ENCODE data around the gene CERS6. TPM values are rescaled to one million over a fixed set of nuclear protein-coding genes. Genes with fewer than 3 reads are reported as not detected.

CERS6 gene
- total RNA-seq, 4 donors from 2014 or later, result 45.0 to 61.2 (median 56.4) TPM

DNA sequence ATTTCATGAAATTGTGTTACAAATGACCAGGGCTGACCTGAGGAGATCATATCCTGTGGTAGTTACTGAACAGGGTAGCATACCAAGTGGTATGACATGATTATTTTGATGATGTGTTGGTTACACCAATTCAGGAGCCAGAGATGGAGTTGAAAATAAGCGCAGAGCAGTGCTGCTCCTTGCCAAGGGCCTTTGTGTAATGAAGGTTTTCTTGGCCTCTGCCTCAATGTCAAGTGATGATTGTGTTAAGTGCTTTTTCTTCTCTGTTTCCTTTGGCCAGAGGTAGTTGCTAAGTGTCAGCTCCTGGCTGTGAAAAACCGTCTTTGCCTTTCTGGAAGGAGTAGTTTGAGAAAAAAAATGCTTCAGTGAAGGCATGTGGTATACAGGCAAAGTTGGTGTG is 131.2 kb downstream of the CERS6 start:
- Histone ChIP-seq H3K36me3 (no peaks in the 10 kb centered on the region), H3K4me1 (peaks cover 0 to 53% (median 5%) of the 10 kb centered on the region in 3 donors), H3K4me3 (no peak overlapping the region), H3K9me3 (no peaks in the 10 kb centered on the region), H3K27me3 (no peaks in the 10 kb centered on the region), H3K27ac (peak overlapping the region in 2 of 4 donors; percentile 48 to 62)
- peak; percentile 78 for ATAC-seq
- TF ChIP-seq EP300 (IDR thresholded peaks at IDR 0.05) (no peak), POLR2AphosphoS5 (IDR thresholded peaks at IDR 0.05) (peak; percentile 56)
- 15 to 33% methylated on average over 2 of the region's 2 CpGs for WGBS, 2 donors (ENCODE audit: low coverage in 1 of 2)

DNA sequence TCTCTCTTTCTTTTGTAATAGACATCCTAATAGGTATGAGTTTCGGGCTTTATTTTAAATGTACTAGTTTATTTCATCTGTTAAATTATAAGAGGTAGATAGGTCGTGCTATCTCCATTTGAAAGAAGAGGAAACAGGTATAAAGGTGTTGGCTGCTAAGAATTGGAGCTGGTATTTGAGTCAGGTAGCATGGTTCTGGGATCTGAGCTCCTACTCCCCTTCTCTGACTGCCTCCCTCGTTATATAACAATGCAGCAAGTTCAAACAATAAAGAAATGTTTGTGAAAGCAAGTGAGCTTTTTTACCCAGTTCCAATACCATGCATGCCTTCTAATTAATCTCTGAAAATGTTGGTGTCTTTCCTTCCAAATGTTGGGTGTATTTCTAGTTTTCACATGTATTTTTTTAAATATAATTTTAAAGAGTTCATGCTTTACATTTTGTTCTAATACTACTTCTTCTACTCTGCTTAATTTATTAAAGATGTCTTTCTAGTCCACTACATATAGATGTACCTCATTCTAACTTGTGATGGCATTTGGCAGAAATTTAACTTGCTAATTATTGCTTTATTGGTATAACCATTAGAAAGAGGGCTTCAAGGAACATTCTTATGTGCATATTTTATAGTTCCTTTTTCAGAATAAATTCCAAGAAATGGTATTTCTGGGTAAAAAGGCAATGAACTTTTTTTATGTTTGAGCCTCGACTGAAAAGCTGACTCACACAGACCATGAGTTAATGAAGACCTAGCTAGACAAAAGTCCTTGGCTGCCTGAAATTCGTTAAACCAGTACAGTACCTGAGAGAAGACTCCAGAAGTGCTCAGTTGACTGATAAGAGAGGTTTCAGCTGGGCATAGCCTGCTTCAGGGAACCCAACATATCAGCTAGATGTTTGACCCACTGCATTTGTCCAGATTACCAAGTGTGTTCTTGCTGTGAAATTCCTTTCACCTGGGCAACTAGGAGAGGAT is 133.5 kb downstream of the CERS6 start:
- no peak for TF ChIP-seq POLR2A (IDR thresholded peaks at IDR 0.05)
- no peak for TF ChIP-seq POLR2AphosphoS5 (IDR thresholded peaks at IDR 0.05)
- TF ChIP-seq, protein P1, sequence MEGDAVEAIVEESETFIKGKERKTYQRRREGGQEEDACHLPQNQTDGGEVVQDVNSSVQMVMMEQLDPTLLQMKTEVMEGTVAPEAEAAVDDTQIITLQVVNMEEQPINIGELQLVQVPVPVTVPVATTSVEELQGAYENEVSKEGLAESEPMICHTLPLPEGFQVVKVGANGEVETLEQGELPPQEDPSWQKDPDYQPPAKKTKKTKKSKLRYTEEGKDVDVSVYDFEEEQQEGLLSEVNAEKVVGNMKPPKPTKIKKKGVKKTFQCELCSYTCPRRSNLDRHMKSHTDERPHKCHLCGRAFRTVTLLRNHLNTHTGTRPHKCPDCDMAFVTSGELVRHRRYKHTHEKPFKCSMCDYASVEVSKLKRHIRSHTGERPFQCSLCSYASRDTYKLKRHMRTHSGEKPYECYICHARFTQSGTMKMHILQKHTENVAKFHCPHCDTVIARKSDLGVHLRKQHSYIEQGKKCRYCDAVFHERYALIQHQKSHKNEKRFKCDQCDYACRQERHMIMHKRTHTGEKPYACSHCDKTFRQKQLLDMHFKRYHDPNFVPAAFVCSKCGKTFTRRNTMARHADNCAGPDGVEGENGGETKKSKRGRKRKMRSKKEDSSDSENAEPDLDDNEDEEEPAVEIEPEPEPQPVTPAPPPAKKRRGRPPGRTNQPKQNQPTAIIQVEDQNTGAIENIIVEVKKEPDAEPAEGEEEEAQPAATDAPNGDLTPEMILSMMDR (IDR thresholded peaks at IDR 0.05), result no peak
- no peak for TF ChIP-seq EP300 (IDR thresholded peaks at IDR 0.05)
- WGBS, 2 donors (ENCODE audit: low coverage in 1 of 2), result 51 to 87% methylated on average over 3 to 5 of the region's 5 CpGs
- H3K9me3 ChIP-seq, result no peaks in the 10 kb centered on the region
- H3K27me3 ChIP-seq, result no peaks in the 10 kb centered on the region
- H3K4me3 ChIP-seq, result no peak overlapping the region
- no peak for ATAC-seq
- H3K27ac ChIP-seq, result no peak overlapping the region
- peaks cover 0 to 39% (median 0%) of the 10 kb centered on the region in 3 donors for H3K4me1 ChIP-seq
- H3K36me3 ChIP-seq, result no peaks in the 10 kb centered on the region

- ATAC-seq, result no peak
- WGBS, 2 donors (ENCODE audit: low coverage in 1 of 2), result 84 to 100% methylated on average over 1 to 3 of the region's 3 CpGs
- TF ChIP-seq EP300 (IDR thresholded peaks at IDR 0.05) (no peak), POLR2A (IDR thresholded peaks at IDR 0.05) (no peak)
- TF ChIP-seq, protein P1 (IDR thresholded peaks at IDR 0.05), result no peak
- H3K36me3 ChIP-seq, result no peaks in the 10 kb centered on the region
- H3K27ac ChIP-seq, result no peak overlapping the region
- no peaks in the 10 kb centered on the region for H3K9me3 ChIP-seq
- H3K4me1 ChIP-seq, result peaks cover 0 to 42% (median 0%) of the 10 kb centered on the region in 3 donors
- H3K4me3 ChIP-seq, result no peak overlapping the region
- no peaks in the 10 kb centered on the region for H3K27me3 ChIP-seq
Measured at GRCh38 chr2:168592181-168592831, 136.2 kb downstream of the CERS6 start.

GRCh38 chr2:168593713-168594112 is 137.6 kb downstream of the CERS6 start:
- Histone ChIP-seq H3K27me3 (no peaks in the 10 kb centered on the region), H3K9me3 (no peaks in the 10 kb centered on the region), H3K27ac (no peak overlapping the region), H3K4me1 (peaks cover 0 to 32% (median 0%) of the 10 kb centered on the region in 3 donors), H3K4me3 (no peak overlapping the region), H3K36me3 (no peaks in the 10 kb centered on the region)
- WGBS, 2 donors (ENCODE audit: low coverage in 1 of 2), result 90 to 100% methylated on average over 1 of the region's 1 CpG
- TF ChIP-seq POLR2A (IDR thresholded peaks at IDR 0.05) (no peak), POLR2AphosphoS5 (IDR thresholded peaks at IDR 0.05) (no peak), EP300 (IDR thresholded peaks at IDR 0.05) (no peak)
- TF ChIP-seq, protein P1 (IDR thresholded peaks at IDR 0.05), result no peak
- ATAC-seq, result no peak

DNA sequence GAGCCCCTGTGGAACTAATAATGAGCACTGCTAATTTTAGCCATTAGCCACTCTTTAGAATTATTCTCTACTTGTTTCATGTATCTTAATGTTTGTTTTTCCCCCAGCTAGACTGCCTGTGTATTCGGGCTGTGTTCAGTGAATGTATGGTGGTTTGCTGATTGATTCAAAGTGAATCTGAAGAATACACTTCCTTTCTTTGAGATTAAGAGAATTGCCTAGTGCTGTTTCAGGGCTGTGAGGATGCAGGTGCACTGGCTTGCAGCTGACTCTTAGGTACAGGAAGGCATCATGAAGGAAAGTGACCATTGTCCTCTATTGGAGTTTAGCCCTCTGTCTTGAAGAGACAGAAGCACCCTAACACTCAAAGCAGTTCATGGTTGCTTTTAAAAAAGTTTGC is 138.7 kb downstream of the CERS6 start:
- H3K9me3 ChIP-seq, result no peaks in the 10 kb centered on the region
- H3K27me3 ChIP-seq, result no peaks in the 10 kb centered on the region
- H3K36me3 ChIP-seq, result no peaks in the 10 kb centered on the region
- WGBS, 2 donors (ENCODE audit: low coverage in 1 of 2), result 50% methylated on average over 1 of the region's 1 CpG; no CpG with 5 or more reads in 1 of the 2 donors
- H3K4me3 ChIP-seq, result no peak overlapping the region
- no peak for TF ChIP-seq POLR2AphosphoS5 (IDR thresholded peaks at IDR 0.05)
- no peak for TF ChIP-seq POLR2A (IDR thresholded peaks at IDR 0.05)
- TF ChIP-seq, protein P1 (IDR thresholded peaks at IDR 0.05), result no peak
- TF ChIP-seq EP300 (IDR thresholded peaks at IDR 0.05), result no peak
- peaks cover 0 to 22% (median 2%) of the 10 kb centered on the region in 3 donors for H3K4me1 ChIP-seq
- ATAC-seq, result no peak
- no peak overlapping the region for H3K27ac ChIP-seq
